ENCODE data around the gene L1CAM. TPM values are rescaled to one million over a fixed set of nuclear protein-coding genes. Genes with fewer than 3 reads are reported as not detected.

Gene L1CAM
- polyA plus RNA-seq, 2 of the 4 experiments (the other 2 are of a cell fraction): 1.9 to 14.2 TPM

DNA sequence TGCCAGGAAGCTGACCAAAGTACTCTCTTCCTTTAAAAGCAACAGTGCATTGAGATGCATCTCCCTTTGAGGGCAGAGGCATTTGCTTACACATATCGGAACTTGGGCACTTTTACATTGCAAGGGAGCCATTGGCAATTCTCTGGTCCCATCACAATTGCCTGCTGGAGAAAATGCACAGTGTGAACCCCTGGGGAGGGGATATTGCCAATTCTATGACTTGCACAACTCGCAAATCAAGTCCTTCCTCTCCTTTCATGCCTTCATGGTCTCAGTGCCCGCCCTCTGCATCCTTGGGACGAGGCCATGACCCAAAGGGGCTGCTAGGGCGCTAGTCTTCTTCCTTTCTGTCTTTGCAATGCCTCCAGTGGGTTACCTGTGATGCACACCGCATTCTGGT, 40.8 kb downstream of the L1CAM start:
- H3K9me3 ChIP-seq: no peaks in the 10 kb centered on the region
- CTCF ChIA-PET: no interaction called here
- DNase-seq (ENCODE audit: low read depth in 1 of 2, low spot score in 1 of 2) (no peak), FAIRE-seq (no peak), ATAC-seq (no peak)
- no peak for TF ChIP-seq CBX2 (IDR thresholded peaks at IDR 0.05; ENCODE audit: borderline replicate concordance, low read depth)
- TF ChIP-seq HEYL (CRISPR knock-in tag; IDR thresholded peaks at IDR 0.05): no peak
- no peak for TF ChIP-seq FOXS1 (CRISPR knock-in tag; IDR thresholded peaks at IDR 0.05)
- TF ChIP-seq TFCP2L1 (CRISPR knock-in tag; IDR thresholded peaks at IDR 0.05): no peak
- no peak for TF ChIP-seq POLR2A (IDR thresholded peaks at IDR 0.05; ENCODE audit: low read length)
- no peak for TF ChIP-seq MYC (IDR thresholded peaks at IDR 0.05; ENCODE audit: borderline replicate concordance, low read length)
- no peak for TF ChIP-seq HES2 (IDR thresholded peaks at IDR 0.05)
- no peak for TF ChIP-seq HOXA7 (CRISPR knock-in tag; IDR thresholded peaks at IDR 0.05)
- no peak for TF ChIP-seq MAFK (IDR thresholded peaks at IDR 0.05; ENCODE audit: partially characterized antibody)
- TF ChIP-seq, protein P1, sequence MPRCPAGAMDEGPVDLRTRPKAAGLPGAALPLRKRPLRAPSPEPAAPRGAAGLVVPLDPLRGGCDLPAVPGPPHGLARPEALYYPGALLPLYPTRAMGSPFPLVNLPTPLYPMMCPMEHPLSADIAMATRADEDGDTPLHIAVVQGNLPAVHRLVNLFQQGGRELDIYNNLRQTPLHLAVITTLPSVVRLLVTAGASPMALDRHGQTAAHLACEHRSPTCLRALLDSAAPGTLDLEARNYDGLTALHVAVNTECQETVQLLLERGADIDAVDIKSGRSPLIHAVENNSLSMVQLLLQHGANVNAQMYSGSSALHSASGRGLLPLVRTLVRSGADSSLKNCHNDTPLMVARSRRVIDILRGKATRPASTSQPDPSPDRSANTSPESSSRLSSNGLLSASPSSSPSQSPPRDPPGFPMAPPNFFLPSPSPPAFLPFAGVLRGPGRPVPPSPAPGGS (IDR thresholded peaks at IDR 0.05): no peak
- TF ChIP-seq KDM5A (IDR thresholded peaks at IDR 0.05): no peak
- POLR2A ChIA-PET: no interaction called here
- H3K4me1 ChIP-seq: no peaks in the 10 kb centered on the region
- 38% methylated on average over 6 of the region's 6 CpGs for WGBS (ENCODE audit: missing lambda C conversion rate)
- H3K27ac ChIP-seq: no peak overlapping the region
- H3K4me2 ChIP-seq: no peak overlapping the region
- H3K4me3 ChIP-seq: no peak overlapping the region

DNA sequence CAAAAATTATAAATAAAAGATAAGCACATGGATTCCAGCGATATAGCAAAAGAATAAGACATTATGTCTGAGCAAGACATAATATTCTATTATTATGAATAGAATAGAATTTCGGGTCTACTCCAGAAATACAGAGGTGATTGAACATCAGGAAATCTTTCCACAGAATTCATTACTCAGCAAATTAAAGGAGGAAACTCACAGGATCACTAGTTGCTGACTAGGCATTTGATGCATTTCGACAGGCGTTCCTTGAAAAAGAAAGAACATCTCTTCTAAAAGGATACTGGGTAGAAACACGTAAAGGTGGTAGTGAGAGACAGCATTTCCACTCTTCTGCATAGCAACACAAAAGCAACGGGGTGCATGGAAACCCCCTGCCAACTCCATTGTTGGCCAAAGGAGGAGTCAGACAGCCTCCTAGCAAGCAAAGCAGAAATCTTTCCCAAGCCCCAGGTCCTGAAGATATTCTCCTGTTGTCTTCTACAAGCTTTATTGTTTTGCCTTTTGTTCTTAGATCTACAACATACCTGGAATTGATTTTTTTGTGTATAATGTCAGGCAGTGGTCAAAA, 41.4 kb downstream of the L1CAM start:
- no peak for ATAC-seq
- no peaks in the 10 kb centered on the region for H3K4me1 ChIP-seq
- DNase-seq (ENCODE audit: low read depth in 1 of 2, low spot score in 1 of 2): no peak

More for the DNA sequence above, 41.4 kb downstream of the L1CAM start:
- TF ChIP-seq MAFK (IDR thresholded peaks at IDR 0.05; ENCODE audit: partially characterized antibody) (peak; percentile 97), TP53 (CRISPR knock-in tag; IDR thresholded peaks at IDR 0.05) (no peak), EHF (CRISPR knock-in tag; IDR thresholded peaks at IDR 0.05) (no peak), ZSCAN20 (CRISPR knock-in tag; IDR thresholded peaks at IDR 0.05) (no peak)
- TF ChIP-seq, protein P2, sequence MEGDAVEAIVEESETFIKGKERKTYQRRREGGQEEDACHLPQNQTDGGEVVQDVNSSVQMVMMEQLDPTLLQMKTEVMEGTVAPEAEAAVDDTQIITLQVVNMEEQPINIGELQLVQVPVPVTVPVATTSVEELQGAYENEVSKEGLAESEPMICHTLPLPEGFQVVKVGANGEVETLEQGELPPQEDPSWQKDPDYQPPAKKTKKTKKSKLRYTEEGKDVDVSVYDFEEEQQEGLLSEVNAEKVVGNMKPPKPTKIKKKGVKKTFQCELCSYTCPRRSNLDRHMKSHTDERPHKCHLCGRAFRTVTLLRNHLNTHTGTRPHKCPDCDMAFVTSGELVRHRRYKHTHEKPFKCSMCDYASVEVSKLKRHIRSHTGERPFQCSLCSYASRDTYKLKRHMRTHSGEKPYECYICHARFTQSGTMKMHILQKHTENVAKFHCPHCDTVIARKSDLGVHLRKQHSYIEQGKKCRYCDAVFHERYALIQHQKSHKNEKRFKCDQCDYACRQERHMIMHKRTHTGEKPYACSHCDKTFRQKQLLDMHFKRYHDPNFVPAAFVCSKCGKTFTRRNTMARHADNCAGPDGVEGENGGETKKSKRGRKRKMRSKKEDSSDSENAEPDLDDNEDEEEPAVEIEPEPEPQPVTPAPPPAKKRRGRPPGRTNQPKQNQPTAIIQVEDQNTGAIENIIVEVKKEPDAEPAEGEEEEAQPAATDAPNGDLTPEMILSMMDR (IDR thresholded peaks at IDR 0.05): no peak
- TF ChIP-seq, protein P3, sequence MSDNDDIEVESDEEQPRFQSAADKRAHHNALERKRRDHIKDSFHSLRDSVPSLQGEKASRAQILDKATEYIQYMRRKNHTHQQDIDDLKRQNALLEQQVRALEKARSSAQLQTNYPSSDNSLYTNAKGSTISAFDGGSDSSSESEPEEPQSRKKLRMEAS (IDR thresholded peaks at IDR 0.05): no peak
- TF ChIP-seq, protein P4, sequence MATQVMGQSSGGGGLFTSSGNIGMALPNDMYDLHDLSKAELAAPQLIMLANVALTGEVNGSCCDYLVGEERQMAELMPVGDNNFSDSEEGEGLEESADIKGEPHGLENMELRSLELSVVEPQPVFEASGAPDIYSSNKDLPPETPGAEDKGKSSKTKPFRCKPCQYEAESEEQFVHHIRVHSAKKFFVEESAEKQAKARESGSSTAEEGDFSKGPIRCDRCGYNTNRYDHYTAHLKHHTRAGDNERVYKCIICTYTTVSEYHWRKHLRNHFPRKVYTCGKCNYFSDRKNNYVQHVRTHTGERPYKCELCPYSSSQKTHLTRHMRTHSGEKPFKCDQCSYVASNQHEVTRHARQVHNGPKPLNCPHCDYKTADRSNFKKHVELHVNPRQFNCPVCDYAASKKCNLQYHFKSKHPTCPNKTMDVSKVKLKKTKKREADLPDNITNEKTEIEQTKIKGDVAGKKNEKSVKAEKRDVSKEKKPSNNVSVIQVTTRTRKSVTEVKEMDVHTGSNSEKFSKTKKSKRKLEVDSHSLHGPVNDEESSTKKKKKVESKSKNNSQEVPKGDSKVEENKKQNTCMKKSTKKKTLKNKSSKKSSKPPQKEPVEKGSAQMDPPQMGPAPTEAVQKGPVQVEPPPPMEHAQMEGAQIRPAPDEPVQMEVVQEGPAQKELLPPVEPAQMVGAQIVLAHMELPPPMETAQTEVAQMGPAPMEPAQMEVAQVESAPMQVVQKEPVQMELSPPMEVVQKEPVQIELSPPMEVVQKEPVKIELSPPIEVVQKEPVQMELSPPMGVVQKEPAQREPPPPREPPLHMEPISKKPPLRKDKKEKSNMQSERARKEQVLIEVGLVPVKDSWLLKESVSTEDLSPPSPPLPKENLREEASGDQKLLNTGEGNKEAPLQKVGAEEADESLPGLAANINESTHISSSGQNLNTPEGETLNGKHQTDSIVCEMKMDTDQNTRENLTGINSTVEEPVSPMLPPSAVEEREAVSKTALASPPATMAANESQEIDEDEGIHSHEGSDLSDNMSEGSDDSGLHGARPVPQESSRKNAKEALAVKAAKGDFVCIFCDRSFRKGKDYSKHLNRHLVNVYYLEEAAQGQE (IDR thresholded peaks at IDR 0.05): no peak
- ChIA-PET POLR2A (no interaction called here), CTCF (interaction anchor here (1.2 kb wide), 1 partner anchor 9 kb away, joined by 3 read pairs; no protein-coding TSS in a partner anchor)
- Histone ChIP-seq H3K9me3 (no peaks in the 10 kb centered on the region), H3K4me2 (no peak overlapping the region), H3K4me3 (no peak overlapping the region), H3K27ac (no peak overlapping the region)
- no peak for FAIRE-seq
- WGBS (ENCODE audit: missing lambda C conversion rate): 17% methylated on average over 6 of the region's 6 CpGs
